HepG2 (cell line): ENCODE measurements around the gene PPP2R2C. TPM values are rescaled to one million over a fixed set of nuclear protein-coding genes. Genes with fewer than 3 reads are reported as not detected.

Source experiments
- HDAC6 ChIP-seq: fragments of 200-600 bp; sonication (generic); IDR thresholded peaks from 2 replicates; pipeline ENCODE4 v1.7.0; 2017; ENCODE audit warnings: mild to moderate bottlenecking, antibody characterized with exemption, low read length, low read depth
- KAT2B ChIP-seq: fragments of 150-350 bp; IDR thresholded peaks from 2 replicates; pipeline ENCODE4 v1.6.1; 2014; ENCODE audit warnings: low read depth, low read length, borderline replicate concordance
- KDM6A ChIP-seq: IDR thresholded peaks from 2 replicates; pipeline ENCODE4 v1.6.1; 2016; ENCODE audit warnings: low read depth
- MAX ChIP-seq: IDR thresholded peaks from 2 replicates; pipeline ENCODE4 v1.6.1; 2012; ENCODE audit warnings: inconsistent platforms
- MTF2 ChIP-seq: sonication (generic); formaldehyde crosslinking; IDR thresholded peaks from 2 replicates; pipeline ENCODE4 v1.5.0; 2020; ENCODE audit warnings: missing genetic modification reagents, borderline replicate concordance
- NFE2 ChIP-seq: sonication (generic); formaldehyde crosslinking; IDR thresholded peaks from 2 replicates; pipeline ENCODE4 v1.4.0; 2020; ENCODE audit warnings: missing genetic modification reagents
- NFRKB ChIP-seq: fragments of 450-650 bp; IDR thresholded peaks from 2 replicates; pipeline ENCODE4 v1.6.1; 2017
- PTBP1 ChIP-seq: fragments of 200-400 bp; formaldehyde crosslinking; IDR thresholded peaks from 2 replicates; pipeline ENCODE4 v1.6.1; 2018; ENCODE audit warnings: low read length, low read depth; ENCODE audit not compliant: poor library complexity, severe bottlenecking
- SATB2 ChIP-seq: sonication (generic); formaldehyde crosslinking; IDR thresholded peaks from 2 replicates; pipeline ENCODE4 v1.5.0; 2020; ENCODE audit warnings: missing genetic modification reagents
- SMARCE1 ChIP-seq: fragments of 450-650 bp; IDR thresholded peaks from 2 replicates; pipeline ENCODE4 v1.6.1; 2017; ENCODE audit warnings: borderline replicate concordance
- TEF ChIP-seq: sonication (generic); formaldehyde crosslinking; IDR thresholded peaks from 2 replicates; pipeline ENCODE4 v1.5.0; 2020; ENCODE audit warnings: missing genetic modification reagents
- ZBTB20 ChIP-seq: sonication (generic); formaldehyde crosslinking; IDR thresholded peaks from 2 replicates; pipeline ENCODE4 v1.8.1; 2023; ENCODE audit warnings: missing genetic modification reagents, low read depth, mild to moderate bottlenecking, borderline replicate concordance
- ZNF256 ChIP-seq: sonication (generic); formaldehyde crosslinking; conservative IDR thresholded peaks from 2 replicates; pipeline ENCODE4 v1.4.0; 2020; ENCODE audit warnings: missing genetic modification reagents
- ZNF292 ChIP-seq: sonication (generic); formaldehyde crosslinking; IDR thresholded peaks from 2 replicates; pipeline ENCODE4 v1.8.1; 2022; ENCODE audit warnings: mild to moderate bottlenecking, low read depth, missing genetic modification reagents, borderline replicate concordance
- ZNF333 ChIP-seq: sonication (generic); formaldehyde crosslinking; IDR thresholded peaks from 2 replicates; pipeline ENCODE4 v1.4.0; 2020; ENCODE audit warnings: mild to moderate bottlenecking, missing genetic modification reagents, borderline replicate concordance
- ZNF343 ChIP-seq: sonication (generic); formaldehyde crosslinking; IDR thresholded peaks from 2 replicates; pipeline ENCODE4 v1.4.0; 2020; ENCODE audit warnings: mild to moderate bottlenecking, missing genetic modification reagents
- ZNF430 ChIP-seq: sonication (generic); formaldehyde crosslinking; IDR thresholded peaks from 2 replicates; pipeline ENCODE4 v1.9.0; 2021; ENCODE audit warnings: mild to moderate bottlenecking, missing genetic modification reagents
- ZNF432 ChIP-seq: sonication (generic); formaldehyde crosslinking; IDR thresholded peaks from 2 replicates; pipeline ENCODE4 v1.5.0; 2020; ENCODE audit warnings: missing genetic modification reagents, mild to moderate bottlenecking, borderline replicate concordance
- ZNF562 ChIP-seq: sonication (generic); formaldehyde crosslinking; IDR thresholded peaks from 2 replicates; pipeline ENCODE4 v1.8.0; 2022; ENCODE audit warnings: missing genetic modification reagents, borderline replicate concordance
- ZNF570 ChIP-seq: sonication (generic); formaldehyde crosslinking; IDR thresholded peaks from 2 replicates; pipeline ENCODE4 v1.4.0; 2020; ENCODE audit warnings: mild to moderate bottlenecking, missing genetic modification reagents, borderline replicate concordance
- ZNF619 ChIP-seq: sonication (generic); formaldehyde crosslinking; IDR thresholded peaks from 2 replicates; pipeline ENCODE4 v1.4.0; 2020; ENCODE audit warnings: mild to moderate bottlenecking, missing genetic modification reagents
- ZNF879 ChIP-seq: sonication (generic); formaldehyde crosslinking; IDR thresholded peaks from 2 replicates; pipeline ENCODE4 v1.8.1; 2023; ENCODE audit warnings: missing genetic modification reagents
- polyA plus RNA-seq, 8 experiments: library from polyadenylated mRNA; depleted of rRNA in 3 of 8; stranded (reverse) in 7 of 8; unstranded in 1 of 8; fragments of >200 nt; fragmentation: Illumina TruSeq in 4 of 8; extraction: Trizol in 4 of 8; gene quantifications; 2 replicates each; pipeline versions ENCODE4 v1.2.1 to v1.2.3, GENCODE V29; 2011 to 2016; ENCODE audit warnings: low read depth in 4 of 8, missing spikeins in 1 of 8, mixed read lengths in 1 of 8; ENCODE audit not compliant: insufficient read depth in 1 of 8
- total RNA-seq, 5 experiments: library from RNA; depleted of rRNA; stranded (reverse); fragments of >200 nt; fragmentation: Illumina TruSeq; extraction: Trizol; gene quantifications; 2 replicates each; pipeline ENCODE4 v1.2.3, GENCODE V29; 2016; ENCODE audit warnings: low read depth in 1 of 5
- TF ChIP-seq, protein P1 (sequence below): sonication (generic); formaldehyde crosslinking; IDR thresholded peaks from 2 replicates; pipeline ENCODE4 v1.4.0; 2020; ENCODE audit warnings: mild to moderate bottlenecking, missing genetic modification reagents, borderline replicate concordance
- TF ChIP-seq, protein P2 (sequence below): IDR thresholded peaks from 2 replicates; pipeline ENCODE4 v1.6.1; 2016; ENCODE audit warnings: missing biosample characterization, missing genetic modification reagents, low read depth
- TF ChIP-seq, protein P3 (sequence below): sonication (generic); formaldehyde crosslinking; conservative IDR thresholded peaks from 2 replicates; pipeline ENCODE4 v1.4.0; 2020; ENCODE audit warnings: missing genetic modification reagents

The PPP2R2C gene
- total and polyA plus RNA-seq, 2 of the 13 experiments (the other 11 are each of a cell fraction or from before 2014, with no cell fraction given) = 0.60 to 8.6 TPM

GRCh38 chr4:6362896-6363295, 109.5 kb downstream of the PPP2R2C start (continued):
- TF ChIP-seq HDAC6 (no peak), ZNF879 (CRISPR knock-in tag) (no peak), ZNF562 (CRISPR knock-in tag) (no peak), TEF (CRISPR knock-in tag) (no peak), MTF2 (CRISPR knock-in tag) (no peak), ZNF256 (no peak), ZNF292 (no peak), PTBP1 (no peak), ZNF432 (CRISPR knock-in tag) (no peak), SMARCE1 (no peak), NFRKB (no peak), KDM6A (CRISPR knock-in tag) (no peak), KAT2B (no peak), ZNF430 (peak; percentile 38; the same call in 1 of the 2 replicates), MAX (no peak), ZNF343 (CRISPR knock-in tag) (no peak), ZNF619 (CRISPR knock-in tag) (no peak), ZBTB20 (peak; percentile 56; the same call in 1 of the 2 replicates), NFE2 (0 out of 2 replicates have a peak, but pooled peaks have one; percentile 26), ZNF333 (CRISPR knock-in tag) (no peak), ZNF570 (CRISPR knock-in tag) (no peak), SATB2 (CRISPR knock-in tag) (no peak)
- TF ChIP-seq, protein P1, sequence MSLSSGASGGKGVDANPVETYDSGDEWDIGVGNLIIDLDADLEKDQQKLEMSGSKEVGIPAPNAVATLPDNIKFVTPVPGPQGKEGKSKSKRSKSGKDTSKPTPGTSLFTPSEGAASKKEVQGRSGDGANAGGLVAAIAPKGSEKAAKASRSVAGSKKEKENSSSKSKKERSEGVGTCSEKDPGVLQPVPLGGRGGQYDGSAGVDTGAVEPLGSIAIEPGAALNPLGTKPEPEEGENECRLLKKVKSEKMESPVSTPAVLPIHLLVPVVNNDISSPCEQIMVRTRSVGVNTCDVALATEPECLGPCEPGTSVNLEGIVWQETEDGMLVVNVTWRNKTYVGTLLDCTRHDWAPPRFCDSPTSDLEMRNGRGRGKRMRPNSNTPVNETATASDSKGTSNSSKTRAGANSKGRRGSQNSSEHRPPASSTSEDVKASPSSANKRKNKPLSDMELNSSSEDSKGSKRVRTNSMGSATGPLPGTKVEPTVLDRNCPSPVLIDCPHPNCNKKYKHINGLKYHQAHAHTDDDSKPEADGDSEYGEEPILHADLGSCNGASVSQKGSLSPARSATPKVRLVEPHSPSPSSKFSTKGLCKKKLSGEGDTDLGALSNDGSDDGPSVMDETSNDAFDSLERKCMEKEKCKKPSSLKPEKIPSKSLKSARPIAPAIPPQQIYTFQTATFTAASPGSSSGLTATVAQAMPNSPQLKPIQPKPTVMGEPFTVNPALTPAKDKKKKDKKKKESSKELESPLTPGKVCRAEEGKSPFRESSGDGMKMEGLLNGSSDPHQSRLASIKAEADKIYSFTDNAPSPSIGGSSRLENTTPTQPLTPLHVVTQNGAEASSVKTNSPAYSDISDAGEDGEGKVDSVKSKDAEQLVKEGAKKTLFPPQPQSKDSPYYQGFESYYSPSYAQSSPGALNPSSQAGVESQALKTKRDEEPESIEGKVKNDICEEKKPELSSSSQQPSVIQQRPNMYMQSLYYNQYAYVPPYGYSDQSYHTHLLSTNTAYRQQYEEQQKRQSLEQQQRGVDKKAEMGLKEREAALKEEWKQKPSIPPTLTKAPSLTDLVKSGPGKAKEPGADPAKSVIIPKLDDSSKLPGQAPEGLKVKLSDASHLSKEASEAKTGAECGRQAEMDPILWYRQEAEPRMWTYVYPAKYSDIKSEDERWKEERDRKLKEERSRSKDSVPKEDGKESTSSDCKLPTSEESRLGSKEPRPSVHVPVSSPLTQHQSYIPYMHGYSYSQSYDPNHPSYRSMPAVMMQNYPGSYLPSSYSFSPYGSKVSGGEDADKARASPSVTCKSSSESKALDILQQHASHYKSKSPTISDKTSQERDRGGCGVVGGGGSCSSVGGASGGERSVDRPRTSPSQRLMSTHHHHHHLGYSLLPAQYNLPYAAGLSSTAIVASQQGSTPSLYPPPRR (CRISPR knock-in tag) = no peak
- TF ChIP-seq, protein P2, sequence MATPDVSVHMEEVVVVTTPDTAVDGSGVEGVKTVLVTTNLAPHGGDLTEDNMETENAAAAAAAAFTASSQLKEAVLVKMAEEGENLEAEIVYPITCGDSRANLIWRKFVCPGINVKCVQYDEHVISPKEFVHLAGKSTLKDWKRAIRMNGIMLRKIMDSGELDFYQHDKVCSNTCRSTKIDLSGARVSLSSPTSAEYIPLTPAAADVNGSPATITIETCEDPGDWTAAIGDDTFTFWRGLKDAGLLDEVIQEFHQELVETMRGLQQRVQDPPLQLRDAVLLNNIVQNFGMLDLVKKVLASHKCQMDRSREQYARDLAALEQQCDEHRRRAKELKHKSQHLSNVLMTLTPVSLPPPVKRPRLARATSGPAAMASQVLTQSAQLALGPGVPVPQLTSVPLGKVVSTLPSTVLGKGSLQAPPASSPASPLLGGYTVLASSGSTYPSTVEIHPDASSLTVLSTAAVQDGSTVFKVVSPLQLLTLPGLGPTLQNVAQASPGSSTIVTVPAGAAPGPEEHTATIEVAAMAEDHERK (CRISPR knock-in tag) = no peak
- TF ChIP-seq, protein P3, sequence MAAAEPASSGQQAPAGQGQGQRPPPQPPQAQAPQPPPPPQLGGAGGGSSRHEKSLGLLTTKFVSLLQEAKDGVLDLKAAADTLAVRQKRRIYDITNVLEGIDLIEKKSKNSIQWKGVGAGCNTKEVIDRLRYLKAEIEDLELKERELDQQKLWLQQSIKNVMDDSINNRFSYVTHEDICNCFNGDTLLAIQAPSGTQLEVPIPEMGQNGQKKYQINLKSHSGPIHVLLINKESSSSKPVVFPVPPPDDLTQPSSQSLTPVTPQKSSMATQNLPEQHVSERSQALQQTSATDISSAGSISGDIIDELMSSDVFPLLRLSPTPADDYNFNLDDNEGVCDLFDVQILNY (CRISPR knock-in tag) = peak; percentile 51; the same call in 1 of the 2 replicates
